Smooth muscle cell (in vitro differentiated cells): ENCODE data around the gene PPP1R3C. TPM values are rescaled to one million over a fixed set of nuclear protein-coding genes. Genes with fewer than 3 reads are reported as not detected.
A peak's percentile ranks its signal among the peaks of the same experiment; 100 is the strongest.

ENCODE experiments used
- DNase-seq: peaks from one replicate; lab custom pipeline; 2025; ENCODE audit not compliant: unreplicated experiment; lab: John Stamatoyannopoulos, UW
- H2AFZ ChIP-seq: fragments of 200-600 bp; sonication (generic); 2 replicates; pipeline ENCODE4 v1.6.0; 2016; ENCODE audit warnings: antibody characterized with exemption, low read depth, mild to moderate bottlenecking
- H3F3A ChIP-seq: fragments of 200-600 bp; sonication (generic); 2 replicates; pipeline ENCODE4 v1.6.0; 2017; ENCODE audit warnings: antibody characterized with exemption, low read depth
- H3K27ac ChIP-seq: fragments of 200-600 bp; sonication (generic); 2 replicates; pipeline ENCODE4 v1.5.1; 2016; ENCODE audit warnings: low read depth, mild to moderate bottlenecking
- H3K27me3 ChIP-seq: fragments of 200-600 bp; sonication (generic); 2 replicates; pipeline ENCODE4 v1.6.1; 2016; ENCODE audit warnings: low read depth, mild to moderate bottlenecking
- H3K36me3 ChIP-seq: fragments of 200-600 bp; sonication (generic); 2 replicates; pipeline ENCODE4 v1.5.1; 2016; ENCODE audit warnings: low read depth
- H3K4me1 ChIP-seq: fragments of 200-600 bp; sonication (generic); 2 replicates; pipeline ENCODE4 v1.5.1; 2016; ENCODE audit warnings: low read depth
- H3K4me2 ChIP-seq: fragments of 200-600 bp; sonication (generic); 2 replicates; pipeline ENCODE4 v1.6.0; 2016; ENCODE audit warnings: mild to moderate bottlenecking
- H3K4me3 ChIP-seq: fragments of 200-600 bp; sonication (generic); 2 replicates; pipeline ENCODE4 v1.5.1; 2016; ENCODE audit warnings: mild to moderate bottlenecking
- H3K79me2 ChIP-seq: fragments of 200-600 bp; sonication (generic); 2 replicates; pipeline ENCODE4 v1.6.0; 2016; ENCODE audit warnings: low read depth, mild to moderate bottlenecking
- H3K9ac ChIP-seq: fragments of 200-600 bp; sonication (generic); 2 replicates; pipeline ENCODE4 v1.6.0; 2016; ENCODE audit warnings: low read depth
- H3K9me3 ChIP-seq: fragments of 200-600 bp; sonication (generic); replicated peaks from 2 replicates; pipeline ENCODE4 v1.5.1; 2016; ENCODE audit warnings: low read depth
- H4K20me1 ChIP-seq: fragments of 200-600 bp; sonication (generic); 2 replicates; pipeline ENCODE4 v1.6.0; 2016; ENCODE audit warnings: low read depth
- CTCF ChIP-seq: fragments of 200-600 bp; sonication (generic); IDR thresholded peaks from 2 replicates; pipeline ENCODE4 v1.5.1; 2017; ENCODE audit warnings: borderline replicate concordance, mild to moderate bottlenecking, antibody characterized with exemption; ENCODE audit not compliant: insufficient read depth, poor library complexity, severe bottlenecking
- WGBS: methylation state at CpG from one replicate; pipeline ENCODE4 v1.1.7; 2016; ENCODE audit warnings: low lambda C conversion rate; 5-methylcytosine and 5-hydroxymethylcytosine counted together
- polyA plus RNA-seq: library from polyadenylated mRNA; unstranded; fragments of >200 nt; fragmentation: Nextera tagmentation; extraction: Ambion mirVana; gene quantifications from 2 replicates; pipeline ENCODE4 v1.2.1, GENCODE V29; 2016
- total RNA-seq: library from RNA; depleted of rRNA; stranded (reverse); fragments of >200 nt; gene quantifications from 2 replicates; pipeline ENCODE4 v1.2.3, GENCODE V29; 2014

PPP1R3C gene
- total and polyA plus RNA-seq, 2 experiments from 2014 or later: 18.2 to 31.6 TPM

GRCh38 chr10:91587710-91588638 lies 44.9 kb downstream of the PPP1R3C start:
- Histone ChIP-seq H3K27me3 (no peaks in the 10 kb centered on the region), H4K20me1 (no peaks in the 10 kb centered on the region), H3K36me3 (no peaks in the 10 kb centered on the region), H3K4me1 (peaks cover 10% of the 10 kb centered on the region), H3K4me3 (no peak overlapping the region), H2AFZ (peak overlapping the region; percentile 8), H3F3A (peaks cover 31% of the 10 kb centered on the region), H3K4me2 (peak overlapping the region; percentile 78), H3K9me3 (no peaks in the 10 kb centered on the region), H3K9ac (peak overlapping the region; percentile 44), H3K79me2 (no peaks in the 10 kb centered on the region), H3K27ac (peak overlapping the region; percentile 91)
- no peak for DNase-seq
- no peak for TF ChIP-seq CTCF
- 32% methylated on average over 9 of the region's 9 CpGs for WGBS

- Histone ChIP-seq H3K27ac (no peak overlapping the region), H3K4me2 (no peak overlapping the region), H3K79me2 (no peaks in the 10 kb centered on the region), H3K27me3 (no peaks in the 10 kb centered on the region), H3K9ac (no peak overlapping the region), H3F3A (peaks cover 5% of the 10 kb centered on the region), H3K36me3 (no peaks in the 10 kb centered on the region), H3K9me3 (no peaks in the 10 kb centered on the region), H3K4me3 (no peak overlapping the region), H4K20me1 (no peaks in the 10 kb centered on the region), H2AFZ (no peak overlapping the region), H3K4me1 (no peaks in the 10 kb centered on the region)
- DNase-seq: no peak
- TF ChIP-seq CTCF: no peak
- 74% methylated on average over 2 of the region's 2 CpGs for whole genome bisulfite sequencing
These were observed 50.7 kb downstream of the PPP1R3C start for GRCh38 chr10:91582153-91582554.

GRCh38 chr10:91579329-91579985 lies 53.4 kb downstream of the PPP1R3C start:
- Histone ChIP-seq H3K36me3 (no peaks in the 10 kb centered on the region), H3K4me2 (no peak overlapping the region)
- WGBS: 83% methylated on average over 2 of the region's 2 CpGs

More at GRCh38 chr10:91579329-91579985, 53.4 kb downstream of the PPP1R3C start:
- Histone ChIP-seq H3K4me1 (no peaks in the 10 kb centered on the region), H3F3A (peaks cover 5% of the 10 kb centered on the region), H3K9ac (no peak overlapping the region), H3K27me3 (no peaks in the 10 kb centered on the region), H3K79me2 (no peaks in the 10 kb centered on the region), H2AFZ (no peak overlapping the region), H3K4me3 (no peak overlapping the region), H4K20me1 (no peaks in the 10 kb centered on the region), H3K9me3 (no peaks in the 10 kb centered on the region), H3K27ac (no peak overlapping the region)
- DNase-seq: no peak
- no peak for TF ChIP-seq CTCF

Other genes with a start within 250 kb of the PPP1R3C start
- gene HECTD2, start 222.7 kb downstream of the PPP1R3C start, total RNA-seq: 12.7 and 15.4 TPM in 2 replicates
- gene HECTD2, start 222.7 kb downstream of the PPP1R3C start, polyA plus RNA-seq: 4.2 and 4.4 TPM in 2 replicates
- gene TNKS2, start 165.4 kb upstream of the PPP1R3C start, total RNA-seq: 44.5 and 45.6 TPM in 2 replicates
- 12.1 and 16.2 TPM in 2 replicates for gene TNKS2, start 165.4 kb upstream of the PPP1R3C start, polyA plus RNA-seq